Measurements from ENCODE around the gene PDGFA.

The PDGFA gene

DNA sequence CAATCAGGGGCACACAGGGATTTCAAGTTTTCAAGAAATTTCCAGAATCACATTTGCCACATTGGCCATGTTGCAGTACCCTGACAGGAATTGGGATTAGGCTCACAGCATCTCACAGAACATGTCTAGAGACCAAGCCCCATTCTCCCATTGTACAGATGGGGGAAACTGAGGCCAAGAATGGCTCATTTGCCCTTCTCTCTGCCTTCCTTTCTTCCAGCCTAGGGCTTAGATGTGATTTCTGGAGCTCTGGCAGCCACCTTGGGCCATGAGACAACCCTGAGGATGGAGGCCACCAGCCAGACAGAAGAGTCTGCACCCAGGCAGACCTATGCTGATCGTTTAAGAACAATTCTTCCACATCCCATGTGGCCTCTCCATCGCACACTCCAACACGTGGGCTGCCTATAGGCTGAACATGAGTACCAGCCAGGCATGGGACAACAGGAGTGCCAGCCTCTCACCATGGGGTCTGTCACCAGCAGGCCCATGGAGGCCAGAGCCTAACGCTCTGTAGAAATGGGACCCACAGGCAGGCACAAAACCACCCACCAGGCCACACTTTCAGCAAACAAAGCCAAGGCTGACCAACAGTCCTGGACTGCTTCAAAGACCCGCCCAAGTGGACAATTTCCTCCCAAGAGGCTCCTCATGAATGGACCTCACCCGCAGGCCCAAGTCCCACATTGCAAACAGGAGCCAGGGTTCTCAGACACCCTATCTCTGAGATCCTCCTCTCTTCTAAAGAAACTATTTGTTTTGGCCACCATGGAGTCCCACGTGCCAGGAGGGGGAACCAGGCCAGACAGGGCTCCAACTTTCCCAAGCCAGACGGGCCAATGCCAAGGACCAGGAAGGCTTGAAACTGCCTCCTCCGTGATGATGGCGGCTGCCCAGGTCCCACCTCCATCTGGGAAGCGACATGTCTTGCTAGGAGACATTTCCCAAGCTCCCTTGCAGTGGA lies 20.7 kb downstream of the PDGFA start:
- Histone ChIP-seq H3K4me3 (ENCODE audit: low read depth, low read length) (no peak overlapping the region), H3K9me3 (ENCODE audit: control insufficient read depth, low read length) (no peaks in the 10 kb centered on the region), H3K4me1 (no peaks in the 10 kb centered on the region), H3K9ac (no peak overlapping the region), H3K36me3 (ENCODE audit: control insufficient read depth, insufficient read depth, low read length) (no peaks in the 10 kb centered on the region), H3K79me2 (no peaks in the 10 kb centered on the region), H3K27me3 (ENCODE audit: control insufficient read depth, insufficient read depth, low read length) (no peaks in the 10 kb centered on the region), H2AFZ (no peak overlapping the region), H3K27ac (no peak overlapping the region), H3K4me2 (ENCODE audit: low read length) (no peak overlapping the region)
- TF ChIP-seq, protein P1, sequence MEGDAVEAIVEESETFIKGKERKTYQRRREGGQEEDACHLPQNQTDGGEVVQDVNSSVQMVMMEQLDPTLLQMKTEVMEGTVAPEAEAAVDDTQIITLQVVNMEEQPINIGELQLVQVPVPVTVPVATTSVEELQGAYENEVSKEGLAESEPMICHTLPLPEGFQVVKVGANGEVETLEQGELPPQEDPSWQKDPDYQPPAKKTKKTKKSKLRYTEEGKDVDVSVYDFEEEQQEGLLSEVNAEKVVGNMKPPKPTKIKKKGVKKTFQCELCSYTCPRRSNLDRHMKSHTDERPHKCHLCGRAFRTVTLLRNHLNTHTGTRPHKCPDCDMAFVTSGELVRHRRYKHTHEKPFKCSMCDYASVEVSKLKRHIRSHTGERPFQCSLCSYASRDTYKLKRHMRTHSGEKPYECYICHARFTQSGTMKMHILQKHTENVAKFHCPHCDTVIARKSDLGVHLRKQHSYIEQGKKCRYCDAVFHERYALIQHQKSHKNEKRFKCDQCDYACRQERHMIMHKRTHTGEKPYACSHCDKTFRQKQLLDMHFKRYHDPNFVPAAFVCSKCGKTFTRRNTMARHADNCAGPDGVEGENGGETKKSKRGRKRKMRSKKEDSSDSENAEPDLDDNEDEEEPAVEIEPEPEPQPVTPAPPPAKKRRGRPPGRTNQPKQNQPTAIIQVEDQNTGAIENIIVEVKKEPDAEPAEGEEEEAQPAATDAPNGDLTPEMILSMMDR (IDR thresholded peaks at IDR 0.05) = no peak

DNA sequence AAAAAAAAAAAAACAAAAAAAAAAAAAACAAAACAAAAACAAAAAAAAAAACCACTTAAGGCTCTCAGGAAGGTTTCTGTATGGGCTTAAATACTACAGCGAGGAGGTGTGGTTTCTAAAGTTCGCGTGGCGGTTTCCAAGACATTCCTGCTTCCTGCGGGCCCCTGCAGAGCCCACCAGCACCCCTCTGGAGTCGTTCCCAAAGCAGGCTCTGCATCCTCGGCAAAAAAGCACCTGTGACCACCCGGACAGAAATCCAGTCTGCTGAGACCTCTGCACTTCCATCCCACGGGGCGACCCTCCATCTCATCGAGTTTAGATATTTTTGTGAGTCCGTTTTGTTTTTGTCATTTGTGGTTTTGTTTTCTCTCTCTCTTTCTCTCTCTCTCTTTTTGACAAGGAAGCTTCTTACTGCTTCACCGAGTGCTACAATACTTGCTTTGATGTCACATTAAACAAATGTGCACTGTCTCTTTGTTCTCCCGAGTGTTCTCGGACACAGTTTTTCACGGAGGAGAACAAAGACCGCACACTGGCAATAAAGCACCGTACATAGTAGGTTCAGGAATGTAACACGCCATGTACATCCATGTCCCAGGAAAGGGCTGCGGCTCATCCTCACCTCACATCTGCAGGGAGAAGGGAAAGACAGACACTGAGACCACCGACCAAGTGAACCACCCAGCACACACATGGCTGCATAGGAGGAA lies 21.5 kb downstream of the PDGFA start:
- Histone ChIP-seq H3K27ac (no peak overlapping the region), H3K27me3 (ENCODE audit: control insufficient read depth, insufficient read depth, low read length) (no peaks in the 10 kb centered on the region), H3K36me3 (ENCODE audit: control insufficient read depth, insufficient read depth, low read length) (no peaks in the 10 kb centered on the region), H3K4me3 (ENCODE audit: low read depth, low read length) (no peak overlapping the region), H3K4me2 (ENCODE audit: low read length) (no peak overlapping the region), H3K79me2 (no peaks in the 10 kb centered on the region), H3K4me1 (no peaks in the 10 kb centered on the region), H3K9me3 (ENCODE audit: control insufficient read depth, low read length) (no peaks in the 10 kb centered on the region), H3K9ac (no peak overlapping the region), H2AFZ (no peak overlapping the region)
- TF ChIP-seq, protein P1 (IDR thresholded peaks at IDR 0.05) = no peak

DNA sequence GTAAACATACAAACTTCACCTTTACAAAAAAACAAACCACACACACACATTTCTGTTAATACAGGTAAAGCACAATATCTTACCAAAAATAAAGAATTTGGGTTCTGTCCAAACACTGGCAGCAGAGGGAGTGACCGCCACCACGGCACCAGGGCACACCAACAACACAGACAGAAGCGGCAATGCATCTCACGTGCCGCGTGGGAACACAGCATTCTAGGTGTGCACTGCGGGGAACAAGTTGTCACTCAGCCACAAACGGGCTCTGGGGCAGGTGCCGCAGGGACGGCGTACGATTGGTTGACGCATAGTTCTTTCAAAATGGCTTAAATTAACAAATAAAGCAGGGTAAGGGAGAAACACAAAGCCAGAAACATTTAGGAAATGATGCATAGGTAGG lies 22.3 kb downstream of the PDGFA start:
- no peaks in the 10 kb centered on the region for H3K36me3 ChIP-seq (ENCODE audit: control insufficient read depth, insufficient read depth, low read length)

DNA sequence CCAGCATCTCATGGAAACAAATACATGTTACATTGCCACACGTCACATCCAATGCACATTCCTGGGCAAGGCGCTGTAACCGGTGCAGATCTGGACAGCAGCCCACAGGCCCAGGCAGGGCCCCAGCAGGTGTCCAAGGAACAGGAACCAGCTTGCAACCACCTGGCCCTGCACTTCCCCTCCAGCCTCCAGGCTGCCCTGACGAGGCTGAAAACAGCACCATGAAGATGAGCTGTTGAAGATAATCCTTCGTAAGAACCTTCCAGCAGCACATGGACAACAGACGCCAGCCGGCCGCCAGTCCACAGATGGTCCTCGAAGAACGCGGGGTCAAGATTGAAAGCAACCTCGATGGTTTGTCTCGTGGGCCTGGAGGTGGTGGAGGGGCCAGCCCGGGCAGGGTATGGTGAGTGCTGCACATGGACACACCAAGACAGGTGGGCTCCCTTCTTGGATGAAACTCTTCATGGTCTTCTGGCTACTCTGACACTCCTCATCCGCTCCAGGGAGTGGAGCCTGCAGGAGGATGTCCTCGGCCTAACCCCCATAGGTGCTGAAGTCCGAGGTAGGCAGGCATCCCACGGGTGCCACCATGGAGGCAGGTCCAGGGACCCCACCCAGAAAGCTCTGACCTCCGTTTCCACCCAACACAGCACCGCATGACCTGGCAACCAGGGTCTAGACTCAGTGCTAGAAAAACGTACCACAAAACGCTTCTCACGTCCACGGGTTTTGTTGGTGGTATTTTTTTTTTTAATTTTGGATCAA lies 22.9 kb downstream of the PDGFA start:
- H3K4me1 ChIP-seq = no peaks in the 10 kb centered on the region
- H3K4me3 ChIP-seq (ENCODE audit: low read depth, low read length) = no peak overlapping the region
- H3K27ac ChIP-seq = no peak overlapping the region

More for the DNA sequence above, 22.3 kb downstream of the PDGFA start:
- no peaks in the 10 kb centered on the region for H3K79me2 ChIP-seq
- H3K9me3 ChIP-seq (ENCODE audit: control insufficient read depth, low read length) = no peaks in the 10 kb centered on the region
- H3K27ac ChIP-seq = no peak overlapping the region
- H3K4me2 ChIP-seq (ENCODE audit: low read length) = no peak overlapping the region
- H3K27me3 ChIP-seq (ENCODE audit: control insufficient read depth, insufficient read depth, low read length) = no peaks in the 10 kb centered on the region
- H3K4me1 ChIP-seq = no peaks in the 10 kb centered on the region
- H3K9ac ChIP-seq = no peak overlapping the region
- TF ChIP-seq, protein P1 (IDR thresholded peaks at IDR 0.05) = no peak
- H3K4me3 ChIP-seq (ENCODE audit: low read depth, low read length) = no peak overlapping the region
- no peak overlapping the region for H2AFZ ChIP-seq

More for the DNA sequence above, 22.9 kb downstream of the PDGFA start:
- Histone ChIP-seq H3K79me2 (no peaks in the 10 kb centered on the region), H3K36me3 (ENCODE audit: control insufficient read depth, insufficient read depth, low read length) (no peaks in the 10 kb centered on the region), H3K9ac (no peak overlapping the region), H3K9me3 (ENCODE audit: control insufficient read depth, low read length) (no peaks in the 10 kb centered on the region), H3K4me2 (ENCODE audit: low read length) (no peak overlapping the region), H2AFZ (no peak overlapping the region), H3K27me3 (ENCODE audit: control insufficient read depth, insufficient read depth, low read length) (no peaks in the 10 kb centered on the region)
- TF ChIP-seq, protein P1 (IDR thresholded peaks at IDR 0.05) = no peak
